Colonic mucosa (tissue), 4 donors: Measurements from ENCODE around the gene SGSM1. TPM values are rescaled to one million over a fixed set of nuclear protein-coding genes. Genes with fewer than 3 reads are reported as not detected.
"Not testable (repeated sequence)": the region's sequence is repeated elsewhere in the genome, so short reads cannot be mapped to it uniquely, and the experiment has no call there.

Source experiments
- DNase-seq: peaks from one replicate; pipeline ENCODE4 v3.0.0-alpha.2; 2020
- H3K27ac ChIP-seq: fragments of 200-600 bp; one replicate; pipeline ENCODE4 v1.8.0; 2021
- H3K27me3 ChIP-seq: fragments of 200-600 bp; one replicate; pipeline ENCODE4 v1.8.0; 2021
- H3K36me3 ChIP-seq: fragments of 200-600 bp; one replicate; pipeline ENCODE4 v1.8.0; 2021
- H3K4me1 ChIP-seq: fragments of 200-600 bp; one replicate; pipeline ENCODE4 v1.8.0; 2021; ENCODE audit warnings: mild to moderate bottlenecking
- H3K4me3 ChIP-seq: fragments of 200-600 bp; one replicate; pipeline ENCODE4 v1.8.0; 2021
- H3K9ac ChIP-seq, 2 donors: one replicate each; pipeline ENCODE4 v1.7.0; 2013; ENCODE audit warnings: control low read depth in 2 of 2, low read depth in 2 of 2, low read length in 2 of 2
- H3K9me3 ChIP-seq: fragments of 200-600 bp; one replicate; pipeline ENCODE4 v1.8.0; 2021
- CTCF ChIP-seq: fragments of 200-600 bp; IDR thresholded peaks from one replicate; pipeline ENCODE4 v1.8.0; 2022; ENCODE audit warnings: antibody characterized with exemption, mild to moderate bottlenecking
- intact Hi-C: fragments of 100-400 bp; cut with DNase I; formaldehyde crosslinking; loops from one replicate; pipeline ENCODE4 v1.14.1; 2022
- total RNA-seq, 2 donors: library from RNA; stranded (reverse); fragmentation: NEBNext Ultra II Directional in 1 of 2; extraction: Animal tissue kit (Norgen Biotek cat#: 25700) in 1 of 2; gene quantifications; one replicate each; pipeline ENCODE4 v1.2.1, GENCODE V29; 2021
- donor health status: healthy.
- donor health status: DM: no; HTN: no; CAD: no.
- donor health status: DM: no; HTN: no; CAD: no.

Gene SGSM1
- total RNA-seq, 2 donors from 2014 or later = 3.3 to 3.9 TPM

DNA sequence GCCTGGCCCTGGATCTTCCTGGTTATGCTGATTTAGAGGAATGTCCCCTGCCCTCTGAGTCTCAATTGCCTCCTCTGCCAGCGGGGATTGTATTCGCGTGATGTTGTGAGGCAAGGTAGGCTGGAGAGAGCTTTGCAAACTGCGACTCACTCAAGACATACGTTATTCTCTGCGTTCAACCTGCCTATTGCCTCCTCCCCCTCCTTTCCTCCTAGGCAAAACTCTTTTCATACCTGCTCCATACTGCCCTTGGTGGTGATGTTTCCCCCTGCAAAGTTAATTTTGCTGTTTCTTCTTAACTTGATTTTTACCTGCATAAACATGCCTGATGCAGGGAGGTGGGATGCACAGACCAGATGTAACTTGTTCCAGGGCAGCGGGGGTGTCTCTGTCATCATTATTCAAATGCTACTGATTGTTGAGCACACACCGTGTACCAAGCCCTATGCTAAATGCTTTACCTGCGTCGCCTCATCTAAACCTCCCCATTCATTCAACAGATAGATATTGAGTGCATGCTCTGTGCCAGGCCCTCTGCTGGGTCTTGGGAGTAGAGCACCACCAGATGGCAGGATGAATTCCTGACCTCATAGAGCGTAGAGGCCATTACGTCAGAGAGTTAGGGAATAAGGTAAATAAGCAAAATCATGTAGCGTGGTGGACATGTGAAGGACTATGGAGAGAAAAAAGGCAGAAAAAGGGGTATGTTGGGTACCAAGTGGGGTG lies 29.0 kb downstream of the SGSM1 start:
- TF ChIP-seq CTCF = no peak
- no peaks in the 10 kb centered on the region for H3K36me3 ChIP-seq
- H3K4me3 ChIP-seq = no peak overlapping the region
- H3K4me1 ChIP-seq = no peaks in the 10 kb centered on the region
- H3K27me3 ChIP-seq = no peaks in the 10 kb centered on the region
- H3K9me3 ChIP-seq = no peaks in the 10 kb centered on the region
- no peak overlapping the region for H3K9ac ChIP-seq
- no peak overlapping the region for H3K27ac ChIP-seq
- intact Hi-C loops = no loop called here
- DNase-seq = peak; percentile 38

DNA sequence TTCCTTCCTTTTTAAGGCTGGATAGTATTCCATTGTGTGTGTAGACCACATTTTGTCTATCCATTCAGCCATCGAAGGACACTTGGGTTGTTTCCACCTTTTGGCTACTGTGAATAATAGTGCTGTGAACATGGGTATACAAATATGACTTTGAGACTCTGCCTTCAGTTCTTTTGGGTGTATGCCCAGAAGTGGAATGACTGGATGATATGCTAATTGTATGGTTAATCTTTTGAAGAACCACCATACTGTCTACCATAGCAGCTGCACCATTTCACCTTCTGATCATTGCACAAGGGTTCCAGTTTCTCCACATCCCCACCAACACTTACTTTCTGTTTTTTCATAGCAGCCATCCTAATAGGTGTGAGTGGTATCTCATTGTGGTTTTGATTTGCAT lies 30.3 kb downstream of the SGSM1 start:
- no peaks in the 10 kb centered on the region for H3K36me3 ChIP-seq
- TF ChIP-seq CTCF = no peak
- no peak for DNase-seq
- no peak overlapping the region for H3K27ac ChIP-seq
- H3K27me3 ChIP-seq = no peaks in the 10 kb centered on the region
- H3K9me3 ChIP-seq = no peaks in the 10 kb centered on the region
- no peak overlapping the region for H3K4me3 ChIP-seq
- H3K9ac ChIP-seq = no peak overlapping the region
- intact Hi-C loops = no loop called here
- H3K4me1 ChIP-seq = no peaks in the 10 kb centered on the region

DNA sequence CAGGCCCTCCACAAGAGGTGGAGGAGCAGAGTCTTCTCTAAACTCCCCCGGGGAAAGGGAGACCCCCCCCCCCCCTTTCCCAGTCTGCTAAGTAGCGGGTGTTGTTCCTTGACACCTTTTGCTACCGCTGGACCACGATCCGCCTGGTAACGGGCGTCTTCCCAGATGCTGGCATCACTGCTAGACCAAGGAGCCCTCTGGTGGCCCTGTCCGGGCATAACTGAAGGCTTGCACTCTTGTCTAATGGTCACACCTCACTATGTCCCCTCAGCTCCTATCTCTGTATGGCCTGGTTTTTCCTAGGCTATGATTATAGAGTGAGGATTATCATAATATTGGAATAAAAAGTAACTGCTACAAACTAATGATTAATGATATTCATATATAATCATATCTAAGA lies 31.5 kb downstream of the SGSM1 start:
- H3K4me3 ChIP-seq, DNase-seq, H3K9me3 ChIP-seq, H3K36me3 ChIP-seq, H3K9ac ChIP-seq, H3K27me3 ChIP-seq, H3K27ac ChIP-seq, intact Hi-C loops, H3K4me1 ChIP-seq: not testable (repeated sequence)

DNA sequence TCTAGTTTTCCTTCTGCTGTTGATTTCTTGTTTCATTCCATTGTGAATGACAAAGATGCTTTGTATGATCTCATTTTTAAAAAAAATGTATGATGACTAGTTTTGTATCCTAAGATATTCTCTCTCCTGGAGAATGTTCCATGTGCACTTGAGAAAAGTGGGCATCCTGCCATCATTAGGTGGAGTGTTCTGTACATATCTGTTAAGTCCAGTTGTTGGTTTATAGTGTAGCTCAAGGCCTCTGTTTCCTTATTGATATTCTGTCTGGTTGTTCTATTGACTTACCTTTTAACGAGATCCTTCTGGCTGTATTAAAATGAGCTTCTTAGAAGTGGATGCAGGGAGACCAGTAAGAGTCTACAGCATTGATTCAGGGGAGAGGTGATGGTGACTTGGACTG lies 35.2 kb downstream of the SGSM1 start:
- intact Hi-C loops = no loop called here
- DNase-seq = peak; percentile 64
- H3K4me3 ChIP-seq = no peak overlapping the region

DNA sequence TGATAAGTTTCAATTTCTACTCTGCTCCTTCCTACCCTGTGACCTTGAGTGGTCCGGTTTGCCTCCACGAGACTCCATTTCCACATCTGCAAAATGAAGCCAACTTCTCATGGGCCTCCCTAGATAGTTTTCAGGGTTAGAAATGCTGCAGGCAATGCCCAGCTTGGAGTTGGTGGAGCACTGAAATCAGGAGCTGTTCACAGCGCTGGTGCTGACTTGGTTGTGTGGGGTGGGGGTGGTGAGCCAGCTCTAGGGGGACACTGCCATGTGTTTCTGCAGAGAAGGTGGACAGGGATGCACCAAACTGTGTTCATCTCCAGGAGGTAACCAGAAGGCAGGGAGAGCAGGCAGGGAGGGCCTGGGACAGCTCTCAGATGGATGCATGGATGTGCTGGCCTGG lies 37.0 kb downstream of the SGSM1 start:
- no peak overlapping the region for H3K4me3 ChIP-seq
- no peak for TF ChIP-seq CTCF
- intact Hi-C loops = no loop called here

More for the DNA sequence above, 35.2 kb downstream of the SGSM1 start:
- Histone ChIP-seq H3K9me3 (no peaks in the 10 kb centered on the region), H3K4me1 (no peaks in the 10 kb centered on the region), H3K27ac (no peak overlapping the region), H3K36me3 (no peaks in the 10 kb centered on the region), H3K9ac (no peak overlapping the region), H3K27me3 (no peaks in the 10 kb centered on the region)
- no peak for TF ChIP-seq CTCF

DNA sequence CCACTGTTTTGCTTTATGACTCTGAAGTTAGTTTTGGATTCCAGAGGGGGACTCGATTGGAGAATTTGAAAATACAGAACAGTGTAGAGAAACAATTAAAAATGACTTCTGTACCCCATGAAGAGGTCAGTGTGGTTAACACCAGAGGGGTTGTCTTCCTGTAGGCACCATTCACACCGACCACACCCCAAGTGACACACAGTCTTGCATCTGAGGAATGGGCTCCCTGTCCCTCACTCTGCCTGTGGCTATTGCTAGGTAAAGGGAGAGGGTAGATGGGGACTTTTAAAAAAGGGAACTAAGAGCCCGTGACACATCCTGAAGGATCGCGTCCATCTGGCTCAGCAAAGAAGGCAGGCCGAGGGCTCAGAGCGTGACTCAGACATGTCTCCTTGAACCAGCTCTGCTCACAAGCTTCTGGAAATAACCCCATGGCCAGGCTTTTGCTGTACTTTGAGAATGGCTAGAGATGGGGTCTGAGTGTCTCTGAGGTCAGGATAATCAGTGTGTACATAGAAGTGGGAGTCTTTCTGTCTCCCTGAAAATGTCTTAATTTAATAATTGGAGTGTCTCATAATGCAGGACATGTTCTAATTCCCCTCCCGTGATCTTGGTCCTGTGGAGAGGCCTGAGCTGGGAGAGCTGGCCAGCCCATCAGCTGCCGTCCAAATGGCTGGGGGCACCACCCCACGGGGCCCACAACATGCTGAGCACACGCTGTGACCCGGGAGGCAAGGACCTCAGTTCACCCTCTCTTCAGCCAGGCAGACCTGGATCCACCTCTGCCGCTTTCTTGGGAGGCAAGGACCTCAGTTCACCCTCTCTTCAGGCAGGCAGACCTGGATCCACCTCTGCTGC lies 39.3 kb downstream of the SGSM1 start:
- no peak for DNase-seq

More for the DNA sequence above, 37.0 kb downstream of the SGSM1 start:
- Histone ChIP-seq H3K4me1 (no peaks in the 10 kb centered on the region), H3K27me3 (no peaks in the 10 kb centered on the region), H3K36me3 (no peaks in the 10 kb centered on the region), H3K9me3 (no peaks in the 10 kb centered on the region), H3K9ac (no peak overlapping the region), H3K27ac (no peak overlapping the region)
- no peak for DNase-seq

More for the DNA sequence above, 39.3 kb downstream of the SGSM1 start:
- intact Hi-C loops = no loop called here
- Histone ChIP-seq H3K27me3 (no peaks in the 10 kb centered on the region), H3K9ac (no peak overlapping the region), H3K27ac (no peak overlapping the region), H3K9me3 (no peaks in the 10 kb centered on the region), H3K4me3 (no peak overlapping the region), H3K4me1 (no peaks in the 10 kb centered on the region), H3K36me3 (no peaks in the 10 kb centered on the region)
- TF ChIP-seq CTCF = no peak
